Gastrocnemius medialis (tissue), 4 donors: ENCODE results near the gene BRSK1.

Experiments used
- POLR2A ChIP-seq, 2 donors: fragments of 450-650 bp; IDR thresholded peaks; one replicate each; pipeline ENCODE4 v1.6.1; 2017; ENCODE audit warnings: antibody characterized with exemption in 2 of 2, mild to moderate bottlenecking in 2 of 2, moderate library complexity in 2 of 2
- TF ChIP-seq, protein P1 (sequence below), 5 experiments: fragments of 450-650 bp in 3 of 5; fragments of 200-600 bp in 2 of 5; sonication (generic) in 2 of 5; IDR thresholded peaks in 4 of 5; conservative IDR thresholded peaks in 1 of 5; 1 replicate in 4 of 5; 2 replicates in 1 of 5; pipeline ENCODE4 v1.5.1; 2016 to 2019; ENCODE audit warnings: antibody characterized with exemption in 5 of 5, mild to moderate bottlenecking in 3 of 5, moderate library complexity in 3 of 5

DNA sequence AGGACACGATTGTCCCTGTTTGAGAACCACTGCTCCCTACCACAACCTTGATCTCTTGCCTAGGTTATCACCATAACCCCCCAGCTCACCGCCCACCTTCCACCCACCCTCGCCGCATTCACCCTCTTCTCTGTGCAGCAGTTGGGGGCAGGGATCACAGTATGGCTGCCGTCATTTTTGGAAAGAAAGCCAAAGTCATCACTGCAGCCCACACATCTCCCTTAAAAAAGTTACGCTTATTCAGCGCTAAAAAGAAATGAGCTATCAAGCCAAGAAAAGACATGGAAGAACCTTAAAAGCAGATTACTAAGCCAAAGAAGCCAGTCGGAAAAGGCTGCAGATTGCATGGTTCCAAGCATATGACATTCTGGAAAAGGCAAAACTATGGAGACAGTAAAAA, 14.5 kb upstream of the BRSK1 start:
- TF ChIP-seq, protein P1, sequence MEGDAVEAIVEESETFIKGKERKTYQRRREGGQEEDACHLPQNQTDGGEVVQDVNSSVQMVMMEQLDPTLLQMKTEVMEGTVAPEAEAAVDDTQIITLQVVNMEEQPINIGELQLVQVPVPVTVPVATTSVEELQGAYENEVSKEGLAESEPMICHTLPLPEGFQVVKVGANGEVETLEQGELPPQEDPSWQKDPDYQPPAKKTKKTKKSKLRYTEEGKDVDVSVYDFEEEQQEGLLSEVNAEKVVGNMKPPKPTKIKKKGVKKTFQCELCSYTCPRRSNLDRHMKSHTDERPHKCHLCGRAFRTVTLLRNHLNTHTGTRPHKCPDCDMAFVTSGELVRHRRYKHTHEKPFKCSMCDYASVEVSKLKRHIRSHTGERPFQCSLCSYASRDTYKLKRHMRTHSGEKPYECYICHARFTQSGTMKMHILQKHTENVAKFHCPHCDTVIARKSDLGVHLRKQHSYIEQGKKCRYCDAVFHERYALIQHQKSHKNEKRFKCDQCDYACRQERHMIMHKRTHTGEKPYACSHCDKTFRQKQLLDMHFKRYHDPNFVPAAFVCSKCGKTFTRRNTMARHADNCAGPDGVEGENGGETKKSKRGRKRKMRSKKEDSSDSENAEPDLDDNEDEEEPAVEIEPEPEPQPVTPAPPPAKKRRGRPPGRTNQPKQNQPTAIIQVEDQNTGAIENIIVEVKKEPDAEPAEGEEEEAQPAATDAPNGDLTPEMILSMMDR (IDR thresholded peaks at IDR 0.05 in 4 of 5, conservative IDR thresholded peaks at IDR 0.05 in 1 of 5) = no peak
- TF ChIP-seq POLR2A (IDR thresholded peaks at IDR 0.05) = no peak
